HG03342 (cell line): ENCODE measurements around the gene MYT1.

Experiments used
- ATAC-seq: cut with Tn5 transposase; IDR thresholded peaks from one replicate; pipeline ENCODE4 v1.9.1; 2021; ENCODE audit warnings: mild to moderate bottlenecking, moderate library complexity; ENCODE audit not compliant: unreplicated experiment

Gene MYT1

DNA sequence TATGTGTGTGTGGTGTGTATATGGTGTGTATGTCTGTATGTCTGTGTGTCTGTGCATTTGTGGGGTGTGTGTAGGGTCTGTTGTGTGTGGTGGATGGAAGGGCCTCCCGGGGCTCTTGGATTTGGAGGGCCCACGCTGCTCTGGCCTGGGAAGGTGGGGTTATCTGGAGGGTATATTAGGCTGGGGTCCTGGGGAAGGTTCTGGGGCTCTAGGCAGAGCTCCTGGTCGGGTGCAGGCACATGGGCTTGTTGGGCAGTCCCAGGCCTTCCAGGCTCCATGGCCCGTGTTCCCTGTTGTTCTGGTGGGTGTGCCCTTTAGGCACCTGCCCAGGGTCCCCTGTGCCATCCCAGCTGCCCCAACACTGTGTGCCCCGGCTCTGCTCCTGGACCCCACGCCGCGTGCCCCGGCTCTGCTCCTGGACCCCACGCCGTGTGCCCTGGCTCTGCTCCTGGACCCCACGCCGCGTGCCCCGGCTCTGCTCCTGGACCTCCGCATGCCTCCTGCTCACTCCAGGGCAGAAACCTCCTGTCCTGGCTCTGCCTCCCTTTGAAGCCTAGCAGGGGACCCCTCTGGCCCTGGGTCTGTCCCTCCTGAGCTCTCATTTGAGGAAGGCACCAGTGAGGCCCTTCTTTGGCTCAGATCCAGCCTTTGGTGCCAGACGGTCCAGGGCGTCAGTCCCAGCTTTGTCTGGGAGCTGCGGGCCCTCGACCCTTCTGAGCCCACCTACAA, 10.2 kb upstream of the MYT1 start:
- ATAC-seq, result no peak

DNA sequence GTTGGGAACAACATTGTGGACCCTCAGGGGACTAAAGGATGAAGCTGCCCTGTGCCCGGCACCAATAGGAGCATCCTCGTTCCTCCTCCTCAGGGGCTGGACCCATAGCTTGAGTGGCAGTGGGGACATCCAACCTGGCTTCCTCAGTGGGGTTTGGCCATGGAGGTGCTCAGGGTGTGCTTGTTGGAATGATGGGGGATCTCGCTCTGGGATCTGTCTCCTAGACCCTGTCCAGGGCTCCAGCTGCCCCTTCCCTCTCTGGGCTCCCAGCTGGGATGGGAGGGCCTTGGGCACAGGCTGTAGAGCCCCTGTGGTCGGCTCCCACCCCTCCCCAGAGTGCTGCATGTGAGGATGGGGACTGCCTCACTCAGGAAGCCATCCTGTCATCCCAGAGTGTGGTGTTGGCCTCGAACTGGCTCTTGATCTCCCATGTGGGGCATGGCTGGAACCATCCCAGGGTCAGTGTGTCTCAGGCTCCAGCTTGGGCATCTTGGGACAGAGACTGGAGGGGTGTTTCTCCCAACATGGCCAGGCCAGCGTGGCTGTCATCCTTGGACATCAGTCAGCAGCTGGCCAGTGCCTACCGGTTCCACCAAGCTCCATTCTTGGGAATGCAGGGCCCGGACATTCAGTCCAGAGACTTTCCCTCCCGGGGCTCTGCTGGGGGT, 9.5 kb upstream of the MYT1 start:
- no peak for ATAC-seq

DNA sequence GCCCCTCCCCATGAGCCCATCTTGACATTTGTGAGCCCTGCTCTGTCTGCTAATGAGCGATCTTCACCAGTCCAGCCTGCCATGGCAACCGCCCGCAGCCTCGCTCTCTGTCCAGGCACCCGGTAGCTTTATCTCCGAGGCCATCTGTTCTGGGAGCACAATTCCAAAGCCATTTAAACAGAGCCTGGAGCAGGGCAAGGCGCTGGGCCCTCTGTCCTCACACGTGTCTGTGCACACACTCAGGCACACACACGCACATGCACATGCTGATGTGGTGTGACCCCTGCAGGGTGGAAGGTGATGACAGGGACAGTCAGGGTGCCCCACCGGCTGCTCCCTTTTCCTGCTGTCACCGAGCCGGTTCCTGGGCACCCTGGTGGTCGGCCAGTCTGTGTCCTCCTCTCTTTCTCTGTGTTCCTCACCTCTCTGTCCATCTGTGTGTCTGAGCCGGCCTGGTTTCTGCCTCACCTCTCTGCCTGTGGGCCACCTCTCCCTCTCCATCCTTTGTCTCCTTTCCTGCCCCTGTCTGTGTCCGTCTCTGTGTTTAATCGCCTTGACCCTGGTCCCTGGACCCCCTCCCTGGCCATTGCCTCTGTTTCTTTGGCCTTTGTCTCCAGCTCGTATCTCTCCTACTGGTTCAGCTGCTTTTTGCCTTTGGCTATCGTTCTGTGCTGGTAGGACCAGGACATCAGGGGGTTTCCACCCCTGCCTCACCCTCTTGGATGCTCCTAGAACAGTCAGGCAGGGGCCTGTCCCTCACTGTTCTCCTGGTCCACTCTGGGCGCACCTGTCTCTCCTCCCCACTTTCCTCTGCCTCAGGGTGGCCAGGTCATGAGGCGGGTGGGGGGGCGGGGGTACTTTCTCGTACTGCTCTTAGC, 8.8 kb upstream of the MYT1 start:
- no peak for ATAC-seq

DNA sequence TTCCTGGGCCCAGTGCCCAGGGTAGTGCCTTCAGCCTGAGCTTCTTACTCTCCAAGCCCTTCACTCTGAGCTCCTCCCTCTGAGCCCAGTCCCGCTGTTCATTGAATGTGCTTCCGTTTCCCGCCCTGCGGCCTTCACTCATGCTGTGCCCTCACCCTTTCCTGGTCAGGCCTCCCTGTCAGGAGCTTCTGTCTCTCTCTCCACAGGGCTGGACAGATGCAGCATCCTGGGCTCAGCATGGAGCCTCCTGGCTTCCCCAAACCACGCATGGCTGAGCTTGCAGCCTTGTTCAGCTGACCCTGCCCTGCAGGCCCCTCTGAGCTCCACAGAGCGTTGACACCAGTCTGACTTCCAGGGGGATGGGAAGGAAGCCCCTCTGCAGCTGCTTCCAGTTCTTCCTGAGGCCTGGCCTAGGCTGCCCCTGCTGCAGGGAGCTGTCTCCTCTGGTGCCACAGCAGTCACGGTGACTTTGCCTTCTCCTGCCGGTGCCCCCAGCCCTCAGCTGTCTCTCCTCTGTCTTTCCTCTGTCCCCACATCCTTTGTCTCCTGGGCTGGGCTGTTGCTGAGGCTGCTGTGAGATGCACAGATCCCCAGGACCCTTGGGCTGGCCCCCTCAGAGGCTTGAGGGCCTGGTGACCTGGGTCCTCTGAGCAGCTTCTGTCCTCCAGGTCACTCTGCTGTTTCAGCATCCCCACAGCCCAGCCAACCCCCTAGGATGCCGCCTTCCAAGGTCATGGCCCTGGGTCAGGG, 7.9 kb upstream of the MYT1 start:
- no peak for ATAC-seq

DNA sequence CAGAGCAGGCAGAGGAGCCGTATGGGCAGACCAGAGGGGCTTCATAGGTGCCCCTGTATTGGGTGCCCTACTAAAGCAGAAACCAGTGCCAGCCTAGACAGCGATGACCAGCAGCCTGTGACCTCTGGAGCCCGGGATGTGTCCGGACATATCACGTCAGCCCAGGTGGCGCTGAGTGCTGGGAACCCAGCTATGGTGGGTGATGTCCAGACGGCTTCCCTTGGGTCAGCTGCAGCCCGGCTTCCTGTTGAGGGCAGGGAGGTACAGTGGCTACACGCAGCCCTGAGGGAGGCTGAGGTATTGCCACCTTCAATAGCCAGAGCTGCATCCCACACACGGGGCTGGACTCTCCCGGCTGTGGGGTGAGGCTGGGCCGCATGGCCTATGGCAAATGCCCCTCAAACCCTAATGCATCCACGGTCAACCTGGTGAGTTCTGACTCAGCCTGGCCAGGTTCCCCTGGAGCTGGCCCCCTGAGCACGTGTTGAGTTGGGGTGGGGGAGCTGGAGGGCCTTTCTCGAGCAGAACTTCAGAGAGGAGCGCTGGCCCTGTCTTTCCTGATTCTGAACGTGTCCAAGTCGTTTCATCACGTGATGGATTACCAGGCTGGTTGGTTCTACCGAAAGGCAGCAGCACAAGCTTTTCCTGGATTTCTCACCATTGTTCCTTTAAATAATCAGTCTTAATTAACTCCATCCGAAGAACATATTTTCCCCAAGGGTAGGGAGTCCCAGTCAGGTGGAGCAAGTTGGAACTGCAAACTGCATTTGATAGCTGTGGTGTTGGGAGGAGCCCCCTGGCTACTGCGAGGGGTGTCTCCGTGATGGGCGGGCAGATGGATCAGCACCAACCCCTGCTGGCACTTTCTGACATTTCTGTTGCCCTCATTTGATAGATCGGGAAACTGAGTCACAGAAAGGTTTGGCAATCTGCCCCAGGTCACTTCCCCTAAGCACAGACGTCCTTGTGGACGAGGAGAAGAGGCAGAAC, 7.1 kb upstream of the MYT1 start:
- no peak for ATAC-seq

DNA sequence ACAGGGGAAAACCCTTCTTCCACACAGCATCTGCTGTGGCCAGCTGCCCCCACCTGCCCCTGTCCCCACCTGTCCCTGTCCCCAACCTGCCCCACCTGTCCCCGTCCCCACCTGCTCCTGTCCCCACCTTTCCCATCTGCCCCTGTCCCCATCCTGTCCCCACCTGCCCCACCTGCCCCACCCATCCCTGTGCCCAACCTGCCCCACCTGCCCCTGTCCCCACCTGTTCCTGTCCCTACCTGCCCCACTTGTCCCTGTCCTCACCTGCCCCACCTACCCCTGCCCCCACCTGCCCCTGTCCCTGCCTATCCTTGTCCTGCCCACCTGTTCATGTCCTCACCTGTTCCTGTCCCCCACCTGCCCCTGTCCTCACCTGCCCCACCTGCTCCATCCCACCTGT, 6.4 kb upstream of the MYT1 start:
- no peak for ATAC-seq

DNA sequence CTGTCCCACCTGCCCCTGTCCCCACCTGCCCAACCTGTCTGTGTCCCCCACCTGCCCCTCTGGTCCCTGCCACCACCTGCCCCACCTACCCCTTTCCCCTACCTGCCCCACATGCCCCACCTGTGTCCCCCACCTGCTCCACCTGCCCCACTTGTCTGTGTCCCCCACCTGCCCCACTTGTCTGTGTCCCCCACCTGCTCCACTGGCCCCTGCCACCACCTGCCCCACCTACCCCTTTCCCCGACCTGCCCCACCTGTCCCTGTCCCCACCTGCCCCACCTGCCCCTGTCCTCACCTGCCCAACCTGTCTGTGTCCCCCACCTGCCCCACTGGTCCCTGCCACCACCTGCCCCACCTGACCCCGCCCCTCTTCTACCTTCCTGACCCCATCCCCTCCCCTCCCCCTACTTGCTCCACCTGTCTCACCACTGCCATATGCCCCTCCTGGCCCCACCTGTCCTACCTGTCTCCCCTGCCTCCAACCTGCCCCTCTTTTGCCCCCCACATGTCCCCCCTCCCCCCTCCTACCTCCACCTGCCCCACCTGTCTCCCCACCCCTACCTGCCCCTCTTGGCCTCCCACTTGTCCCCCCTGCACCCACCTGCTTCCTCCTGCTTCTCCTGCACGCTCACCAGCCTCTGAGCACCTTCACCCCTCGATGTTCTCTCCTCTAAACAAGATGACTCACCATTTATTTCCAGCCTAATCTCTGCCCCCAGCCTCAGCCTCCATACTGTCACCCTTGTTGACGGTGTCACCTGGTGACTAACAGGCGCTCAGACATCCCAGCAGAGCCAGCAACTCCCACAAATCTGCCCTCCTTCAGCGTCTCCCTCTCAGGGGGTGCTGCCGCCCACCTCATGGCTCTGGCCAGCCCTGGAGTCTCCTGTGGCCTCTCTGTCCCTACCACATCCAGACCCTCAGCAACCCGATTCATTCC, 5.6 kb upstream of the MYT1 start:
- ATAC-seq, result no peak

DNA sequence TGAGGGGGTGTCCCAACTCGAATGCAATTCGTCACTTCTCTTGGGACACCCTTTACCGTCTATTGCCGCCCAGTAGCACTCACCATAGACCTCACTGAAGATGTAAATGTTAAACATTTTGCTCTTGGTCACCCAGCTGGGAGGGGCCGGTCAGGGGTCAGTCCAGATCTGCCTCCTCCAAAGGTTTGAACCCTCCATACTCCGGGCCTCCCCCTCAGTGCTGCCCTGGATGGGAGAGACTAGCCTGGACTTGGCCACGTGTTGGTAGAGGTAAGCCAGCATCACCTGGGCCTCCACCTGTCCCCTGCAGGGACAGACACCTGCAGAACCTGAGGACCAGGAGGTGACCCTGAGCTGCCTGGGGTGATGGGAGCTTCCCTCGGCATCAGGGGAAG, 5.0 kb upstream of the MYT1 start:
- no peak for ATAC-seq

DNA sequence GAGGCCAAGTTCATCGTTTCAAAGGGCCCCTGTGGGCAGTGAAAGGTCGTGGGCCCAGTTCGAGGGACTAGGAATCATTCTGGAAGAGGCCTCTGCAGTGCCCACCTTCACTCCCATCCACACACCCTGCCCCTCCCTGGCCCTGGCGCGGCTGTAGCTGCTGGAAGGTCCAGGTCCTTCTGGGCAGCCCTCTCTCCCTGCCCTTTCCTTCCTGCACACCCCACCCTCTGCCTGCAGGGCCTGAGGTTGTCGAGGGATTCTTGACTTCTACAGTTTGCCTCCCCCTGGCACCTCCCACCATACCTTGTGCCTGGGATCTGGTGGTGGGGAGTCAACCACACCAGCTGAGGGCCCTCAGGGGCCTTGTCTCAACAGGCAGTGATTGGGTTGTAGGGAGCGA, 4.5 kb upstream of the MYT1 start:
- ATAC-seq, result no peak

DNA sequence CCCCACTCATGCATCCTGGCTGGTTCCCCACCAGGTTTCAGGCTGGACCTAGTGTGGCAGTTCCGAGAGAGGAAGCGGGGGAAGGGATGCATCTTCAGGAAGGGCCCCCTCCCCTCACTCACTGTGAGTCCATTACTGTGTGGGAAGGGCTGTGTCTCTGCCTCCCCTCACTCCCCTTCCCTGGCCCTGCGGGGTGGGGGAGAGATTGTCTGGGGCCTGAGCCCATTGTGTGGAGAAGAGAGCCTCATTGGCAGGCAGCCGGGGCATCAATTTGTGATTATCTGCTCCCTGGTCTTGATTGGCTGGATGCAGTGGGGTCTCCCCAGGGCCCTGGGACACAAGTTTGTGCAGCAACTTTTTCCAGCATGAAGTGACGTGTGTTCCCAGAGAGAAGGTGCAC, 4.1 kb upstream of the MYT1 start:
- no peak for ATAC-seq

DNA sequence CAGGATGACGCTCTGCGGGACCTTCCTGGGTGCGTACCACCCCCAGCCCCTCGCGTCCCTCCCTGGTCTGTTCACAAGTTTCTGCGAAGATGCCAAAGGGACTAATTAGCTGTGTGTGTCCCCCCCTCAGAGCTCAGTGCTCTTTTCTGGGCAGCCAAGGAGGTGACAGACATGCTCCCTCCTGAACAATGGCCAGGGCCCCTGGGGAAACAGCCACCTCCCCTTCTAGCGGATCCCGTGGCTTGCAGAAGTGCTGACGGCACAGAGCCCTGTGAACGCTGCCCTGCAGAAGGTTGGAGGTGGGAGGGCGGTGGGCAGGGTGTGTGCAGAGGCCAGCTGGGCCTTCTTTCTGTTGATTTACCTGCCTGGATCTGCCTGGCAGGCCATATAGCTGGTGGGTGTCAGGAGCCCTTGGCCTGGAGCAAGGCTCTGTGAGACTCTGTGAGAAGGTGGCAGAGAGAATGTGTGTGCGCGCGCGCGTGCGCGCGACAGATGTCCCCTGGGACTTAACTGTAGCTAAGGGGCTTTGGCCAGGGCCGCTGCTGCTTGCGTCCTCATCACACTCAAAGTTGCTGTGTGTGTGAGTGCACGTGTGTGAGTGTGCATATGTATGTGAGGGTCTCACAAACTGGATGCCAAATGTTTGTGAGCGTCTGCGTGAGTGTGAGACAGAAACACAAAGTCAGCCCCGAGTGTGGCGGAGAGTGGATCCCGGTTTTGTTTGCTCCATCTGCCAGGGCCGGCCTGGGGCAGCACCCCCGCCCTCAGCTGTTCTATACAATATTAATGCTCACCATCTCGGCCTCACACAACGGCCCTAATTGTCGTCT, 3.5 kb upstream of the MYT1 start:
- no peak for ATAC-seq

DNA sequence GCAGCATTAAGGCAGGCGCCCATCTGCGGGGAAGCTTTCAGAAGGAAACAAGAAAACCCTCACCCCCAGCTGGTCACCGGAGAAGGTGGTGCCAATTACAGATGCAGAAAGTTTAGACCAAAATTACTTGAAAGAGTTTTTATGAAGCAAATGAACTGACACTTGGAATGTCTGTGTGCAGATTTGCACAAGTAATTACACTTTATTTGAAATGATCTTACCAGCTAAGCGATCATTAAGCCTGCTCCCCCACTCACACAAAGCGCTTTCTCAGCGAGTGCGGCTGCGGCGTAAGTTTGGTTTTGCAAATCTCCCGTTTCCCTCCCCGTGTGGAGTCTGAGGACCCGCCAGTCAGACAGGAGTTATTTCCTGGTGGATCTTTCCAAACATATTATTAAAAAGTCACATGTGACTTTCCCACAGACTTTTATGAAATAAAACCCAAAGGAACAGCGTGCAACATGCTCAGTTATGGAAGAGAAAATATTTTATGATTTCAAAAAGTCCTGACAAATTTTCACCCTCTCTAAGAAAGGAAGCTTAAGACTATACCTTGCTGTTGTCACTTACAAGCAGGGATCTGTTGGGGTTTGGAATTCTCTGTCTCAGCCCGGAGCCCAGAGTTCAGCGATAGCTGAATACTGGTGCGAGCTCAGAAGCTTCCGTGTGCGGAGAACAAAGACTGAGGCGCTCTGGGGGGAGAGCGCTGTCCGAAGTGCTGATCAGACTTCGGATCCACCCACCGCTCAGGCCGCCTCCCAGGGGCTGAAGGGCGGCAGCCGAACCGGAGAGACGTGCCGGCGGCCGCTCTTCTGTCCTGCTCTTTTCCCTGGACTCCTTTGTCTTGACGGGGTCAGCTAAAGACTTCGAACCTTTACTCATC, 2.7 kb upstream of the MYT1 start:
- no peak for ATAC-seq

DNA sequence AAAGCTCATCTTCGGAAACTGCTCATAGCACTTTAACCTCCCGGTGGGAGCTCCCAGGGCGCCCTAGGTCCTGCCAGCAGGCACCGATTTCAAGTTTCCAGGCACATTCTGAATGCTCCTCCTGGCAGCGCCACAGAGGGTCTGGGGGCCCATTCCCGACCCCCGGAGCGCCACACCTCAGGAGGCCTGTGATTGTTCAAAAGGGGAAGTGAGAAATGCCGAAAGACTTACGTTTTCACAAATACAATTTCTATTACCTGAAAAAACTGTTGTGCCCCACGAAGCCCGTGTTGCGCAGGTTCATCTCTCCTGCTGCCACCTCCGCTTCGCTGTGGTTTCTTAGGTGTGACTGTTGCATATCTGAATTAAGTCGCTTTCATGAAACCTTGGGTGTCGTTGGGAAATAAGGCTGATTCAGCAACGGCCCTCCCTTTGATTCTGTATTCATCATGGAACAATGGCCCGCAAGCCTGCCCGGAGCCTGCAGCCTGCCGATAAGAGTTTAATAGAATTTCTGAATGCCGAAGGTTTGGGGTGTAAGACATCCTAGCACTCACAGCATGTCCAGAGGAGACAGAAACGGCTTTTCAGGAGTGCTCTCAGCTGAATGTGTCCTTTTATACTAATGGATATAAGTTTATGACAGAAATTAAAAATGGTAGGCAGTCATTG, 1.9 kb upstream of the MYT1 start:
- no peak for ATAC-seq

DNA sequence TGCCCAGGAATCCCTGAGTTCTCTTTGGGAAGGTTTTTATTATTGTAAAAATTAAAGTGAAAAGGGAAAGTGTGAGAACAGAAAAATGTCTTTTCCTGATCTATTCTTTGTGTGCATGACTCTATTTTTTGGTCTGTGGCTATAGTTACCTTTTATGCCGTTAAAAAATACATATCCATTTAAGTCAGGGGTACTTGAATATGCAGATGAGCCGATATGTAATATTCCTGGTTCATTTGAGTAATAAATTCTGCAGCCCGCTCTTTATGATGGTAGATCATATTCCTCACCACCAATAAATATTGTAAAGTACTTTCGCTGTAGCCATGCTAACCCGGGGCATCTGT, 503 bp upstream of the MYT1 start:
- no peak for ATAC-seq

DNA sequence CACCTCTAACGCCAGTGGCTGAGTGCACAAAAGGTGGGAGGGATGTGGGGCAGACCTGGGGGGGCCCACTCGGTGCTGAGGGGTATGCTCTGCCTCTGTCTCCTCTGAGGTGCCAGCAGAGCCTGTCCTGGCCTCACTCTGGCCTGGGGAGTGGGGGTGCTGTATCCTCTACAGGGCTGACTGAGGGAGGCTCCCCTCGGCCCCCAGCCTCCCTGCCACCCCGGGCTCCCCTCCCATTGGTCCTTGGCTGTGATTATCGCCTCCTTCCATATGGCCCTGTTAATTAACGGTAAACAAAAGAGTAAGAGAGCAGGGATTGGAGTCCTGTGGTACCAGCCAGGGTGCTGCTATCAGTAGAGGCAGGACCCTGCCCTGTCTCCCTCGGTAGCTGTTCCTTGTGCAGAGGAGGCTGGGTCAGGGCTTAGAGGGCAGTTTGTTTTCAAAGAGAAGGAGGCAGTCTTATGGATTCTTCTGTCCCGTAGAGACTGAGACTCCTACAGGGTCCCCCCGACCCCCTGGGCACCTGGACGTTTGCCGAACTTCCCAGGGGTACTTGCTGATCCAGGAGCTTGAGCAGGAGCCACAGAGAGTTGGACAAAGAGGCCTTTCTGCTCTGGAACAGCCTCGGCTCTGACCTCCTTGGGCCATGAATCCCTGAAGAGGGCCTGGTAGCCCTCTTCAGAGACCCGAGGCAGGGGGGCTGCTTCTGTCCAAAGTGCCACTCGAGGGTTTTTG, 1.8 kb downstream of the MYT1 start:
- no peak for ATAC-seq
